Endothelial cell of umbilical vein (primary cell): Measurements from ENCODE around the gene CASD1. TPM values are rescaled to one million over a fixed set of nuclear protein-coding genes. Genes with fewer than 3 reads are reported as not detected.

Source experiments
- BruUV-seq: library from RNA; stranded (reverse); fragments of 400-500 nt; replicated peaks from 2 replicates; lab custom pipeline; 2021; lab: Mats Ljungman, UMichigan
- CTCF ChIA-PET: fragments of 300-600, 350-600 bp; sonication (Branson Sonifier 250); formaldehyde crosslinking; loops from one replicate; lab custom pipeline; 2021; ENCODE audit warnings: antibody characterized with exemption, inconsistent platforms; lab: Charles Lee
- POLR2A ChIA-PET: fragments of 300-600, 350-600 bp; sonication (Branson Sonifier 250); formaldehyde crosslinking; loops from one replicate; lab custom pipeline; 2021; ENCODE audit warnings: antibody characterized with exemption, inconsistent platforms; lab: Charles Lee
- DNase-seq: peaks from one replicate; pipeline ENCODE4 v3.0.0-alpha.2; 2011; ENCODE audit warnings: low read depth, low spot score
- FAIRE-seq: peaks from 2 replicates; lab custom pipeline; 2011; peaks lifted over from hg19 to GRCh38; lab: Jason Lieb, UNC
- H2AFZ ChIP-seq: 2 replicates; pipeline ENCODE4 v1.6.0; 2012; ENCODE audit warnings: low read depth, low read length, control low read depth, inconsistent platforms
- H3K27ac ChIP-seq: 2 replicates; pipeline ENCODE4 v1.5.1; 2011; ENCODE audit warnings: low read depth, mild to moderate bottlenecking, control low read depth, low read length, moderate library complexity; ENCODE audit not compliant: insufficient read depth
- H3K27me3 ChIP-seq, 2 experiments: 2 replicates each; pipeline versions ENCODE4 v1.6.0 to v1.6.1; 2011; ENCODE audit warnings: low read length in 2 of 2, mixed read lengths in 1 of 2; ENCODE audit not compliant: control insufficient read depth in 2 of 2, insufficient read depth in 2 of 2
- H3K36me3 ChIP-seq, 2 experiments: 2 replicates in 1 of 2; 3 replicates in 1 of 2; pipeline ENCODE4 v1.5.1; 2011; ENCODE audit warnings: low read length in 2 of 2, mild to moderate bottlenecking in 1 of 2, moderate library complexity in 1 of 2; ENCODE audit not compliant: control insufficient read depth in 2 of 2, insufficient read depth in 2 of 2; ENCODE audit errors: extremely low read depth in 1 of 2
- H3K4me1 ChIP-seq: 3 replicates; pipeline ENCODE4 v1.5.1; 2011; ENCODE audit warnings: mild to moderate bottlenecking, low read length; ENCODE audit not compliant: control insufficient read depth, insufficient read depth; ENCODE audit errors: extremely low read depth
- H3K4me2 ChIP-seq: 2 replicates; pipeline ENCODE4 v1.6.1; 2011; ENCODE audit warnings: low read length, control low read depth, mixed read lengths; ENCODE audit not compliant: insufficient read depth
- H3K4me3 ChIP-seq, 3 experiments: fragments of 200-600 bp in 1 of 3; sonication (generic), shearing (Covaris generic) in 1 of 3; replicated peaks in 1 of 3; 2 replicates each; pipeline ENCODE4 v1.5.1; 2011 to 2016; ENCODE audit warnings: control low read depth in 3 of 3, low read length in 3 of 3, mild to moderate bottlenecking in 2 of 3, inconsistent platforms in 1 of 3, low read depth in 1 of 3, moderate library complexity in 1 of 3; ENCODE audit not compliant: insufficient read depth in 1 of 3
- H3K79me2 ChIP-seq: 2 replicates; pipeline ENCODE4 v1.6.0; 2012; ENCODE audit warnings: low read length, inconsistent platforms; ENCODE audit not compliant: control insufficient read depth, insufficient read depth
- H3K9ac ChIP-seq: replicated peaks from 2 replicates; pipeline ENCODE3; 2011; ENCODE audit warnings: low read length, control low read depth; ENCODE audit not compliant: insufficient read depth; ENCODE audit errors: extremely low read depth
- H3K9me1 ChIP-seq: replicated peaks from 3 replicates; pipeline ENCODE4 v1.6.0; 2011; ENCODE audit warnings: mild to moderate bottlenecking, low read length; ENCODE audit not compliant: control insufficient read depth, insufficient read depth; ENCODE audit errors: extremely low read depth
- H3K9me3 ChIP-seq: replicated peaks from 2 replicates; pipeline ENCODE4 v1.5.1; 2012; ENCODE audit warnings: low read length, inconsistent platforms; ENCODE audit not compliant: control insufficient read depth, insufficient read depth
- H4K20me1 ChIP-seq: replicated peaks from 2 replicates; pipeline ENCODE3; 2011; ENCODE audit warnings: mild to moderate bottlenecking, low read length; ENCODE audit not compliant: control insufficient read depth, insufficient read depth; ENCODE audit errors: extremely low read depth
- CTCF ChIP-seq, 2 donors: IDR thresholded peaks; 1 replicate in 1 of 2; 2 replicates in 1 of 2; pipeline ENCODE4 v1.5.1; 2011; ENCODE audit warnings: low read length in 2 of 2, mild to moderate bottlenecking in 2 of 2, moderate library complexity in 2 of 2, control low read depth in 1 of 2, inconsistent platforms in 1 of 2, low read depth in 1 of 2; ENCODE audit not compliant: insufficient read depth in 1 of 2; ENCODE audit errors: extremely low read depth in 1 of 2
- EZH2 ChIP-seq: IDR thresholded peaks from 2 replicates; pipeline ENCODE4 v1.6.1; 2012; ENCODE audit warnings: borderline replicate concordance, low read depth, mild to moderate bottlenecking, moderate library complexity, low read length, inconsistent platforms; ENCODE audit not compliant: severe bottlenecking
- FOS ChIP-seq: IDR thresholded peaks from 2 replicates; pipeline ENCODE4 v1.6.1; 2011; ENCODE audit warnings: mild to moderate bottlenecking, low read length, moderate library complexity, borderline replicate concordance; ENCODE audit not compliant: insufficient read depth
- GATA2 ChIP-seq: IDR thresholded peaks from 2 replicates; pipeline ENCODE4 v1.7.0; 2011; ENCODE audit warnings: low read depth, mild to moderate bottlenecking, moderate library complexity, mixed read lengths, low read length; ENCODE audit not compliant: insufficient read length, insufficient read depth
- JUN ChIP-seq: IDR thresholded peaks from 2 replicates; pipeline ENCODE4 v1.6.1; 2011; ENCODE audit warnings: borderline replicate concordance, low read depth; ENCODE audit not compliant: insufficient read length, insufficient read depth
- MAX ChIP-seq: IDR thresholded peaks from 2 replicates; pipeline ENCODE4 v1.6.1; 2011; ENCODE audit not compliant: insufficient read depth, insufficient read length
- MYC ChIP-seq: IDR thresholded peaks from one replicate; pipeline ENCODE4 v1.6.1; 2011; ENCODE audit warnings: mild to moderate bottlenecking, low read depth, low read length
- POLR2A ChIP-seq: IDR thresholded peaks from 2 replicates; pipeline ENCODE4 v1.6.1; 2012; ENCODE audit warnings: low read depth, mild to moderate bottlenecking, control low read depth, low read length
- POLR2AphosphoS5 ChIP-seq: IDR thresholded peaks from 2 replicates; pipeline ENCODE4 v1.6.1; 2012; ENCODE audit warnings: low read depth, mild to moderate bottlenecking, control low read depth, low read length, moderate library complexity; ENCODE audit not compliant: insufficient read depth
- dilution Hi-C: fragments of 300-500 bp; cut with MboI; formaldehyde crosslinking; loops from one replicate; pipeline ENCODE4 v1.15.0; 2019; ENCODE audit warnings: low sequenced_read_pairs; ENCODE audit not compliant: extremely low pct_ligation_motif_present
- intact Hi-C: fragments of 100-400 bp; cut with micrococcal nuclease; formaldehyde crosslinking; loops from one replicate; pipeline ENCODE4 v1.10.0; 2022
- polyA plus RNA-seq, 4 experiments: library from polyadenylated mRNA; depleted of rRNA in 3 of 4; stranded (reverse) in 3 of 4; unstranded in 1 of 4; fragments of >200 nt; gene quantifications; 2 replicates each; pipeline versions ENCODE4 v1.2.1 to v1.2.3, GENCODE V29; 2011 to 2012; ENCODE audit warnings: missing spikeins in 1 of 4
- total RNA-seq: library from RNA; stranded (reverse); gene quantifications from 2 replicates; pipeline ENCODE4 v1.2.3, GENCODE V29; 2021

The CASD1 gene
- total and polyA plus RNA-seq, 2 donors (not counting 3 experiments of a cell fraction or from before 2014, with no cell fraction given), result 8.6 to 16.0 TPM

GRCh38 chr7:94498918-94499317, 10.7 kb upstream of the CASD1 start:
- FAIRE-seq (no peak), DNase-seq (no peak)
- Histone ChIP-seq H3K79me2 (no peaks in the 10 kb centered on the region), H3K4me2 (no peak overlapping the region), H3K36me3 (no peaks in the 10 kb centered on the region), H4K20me1 (no peaks in the 10 kb centered on the region), H3K9ac (no peak overlapping the region), H3K4me3 (no peak overlapping the region), H3K9me1 (no peaks in the 10 kb centered on the region), H3K27ac (no peak overlapping the region), H3K9me3 (no peaks in the 10 kb centered on the region), H3K27me3 (no peaks in the 10 kb centered on the region), H3K4me1 (no peaks in the 10 kb centered on the region), H2AFZ (no peak overlapping the region)
- ChIA-PET CTCF (interaction anchor here (2.5 kb wide), 1 partner anchor 50 kb away, joined by 7 read pairs; no protein-coding TSS in a partner anchor), POLR2A (no interaction called here)
- intact Hi-C loops, result no loop called here
- dilution Hi-C loops, result no loop called here
- TF ChIP-seq POLR2A (no peak), FOS (no peak), MYC (no peak), GATA2 (no peak), JUN (no peak), CTCF (IDR thresholded peaks at IDR 0.05; ENCODE audit: extremely low read depth in 1 of 2, insufficient read depth in 1 of 2, low read depth in 1 of 2, low read length in 2 of 2) (no peak), POLR2AphosphoS5 (no peak), MAX (no peak), EZH2 (no peak)
- BruUV-seq, result no TSS peak
